ENCODE results near the gene NEK5. TPM values are rescaled to one million over a fixed set of nuclear protein-coding genes. Genes with fewer than 3 reads are reported as not detected.
A peak's percentile ranks its signal among the peaks of the same experiment; 100 is the strongest.

Gene NEK5
- total and polyA plus RNA-seq, 2 experiments from 2014 or later, result 1.2 to 1.3 TPM

DNA sequence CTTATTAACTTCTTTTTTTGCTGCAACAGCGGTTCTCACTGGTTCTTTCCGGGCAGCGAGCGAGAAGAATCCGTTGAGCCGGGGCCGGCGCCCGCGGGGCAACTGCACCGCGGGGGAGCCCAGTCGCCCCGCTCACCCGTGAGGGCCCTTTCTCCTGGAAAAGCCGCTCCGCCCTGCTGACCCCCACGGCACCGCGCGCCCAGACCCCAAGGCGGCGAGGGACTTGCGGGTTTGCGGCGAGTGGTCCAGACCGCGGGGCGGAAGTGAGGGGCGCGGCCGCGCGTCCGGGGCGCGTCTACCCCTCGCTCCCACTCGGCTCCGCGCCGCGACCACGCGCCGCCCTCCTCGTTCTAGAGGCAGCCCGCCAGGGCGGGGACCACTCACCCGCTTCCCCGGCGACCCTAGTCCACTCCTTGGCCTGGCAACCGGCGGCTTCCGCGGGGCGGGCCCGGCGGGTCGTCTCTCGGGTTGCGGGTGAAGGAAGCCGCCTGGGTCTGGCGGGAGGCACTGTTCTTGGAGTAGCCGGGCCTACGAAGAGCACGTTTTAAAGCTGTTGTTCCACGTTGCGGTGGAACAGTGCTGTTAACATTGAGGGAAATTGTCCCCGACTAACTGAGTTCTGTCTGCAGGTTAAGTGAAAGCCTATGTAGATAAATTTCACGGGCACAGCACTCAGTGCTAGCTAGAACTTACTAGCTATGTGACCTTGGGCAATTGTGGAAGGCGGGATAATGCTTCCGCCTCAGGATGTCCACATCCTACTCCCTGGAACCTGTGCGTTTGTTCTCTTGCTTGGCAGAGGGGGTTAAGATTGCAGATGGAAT lies 30.5 kb upstream of the NEK5 start, which contains the start of gene NEK3:
NEK3 (minus strand) TSS at position 439 of the 824 bp plus-strand sequence. CDS start 3,406 bp downstream, outside the sequence.
- peak within 1 kb of the TSS; percentile 66 for H3K4me3 ChIP-seq
- H3K27me3 ChIP-seq, result no peaks in the 10 kb centered on the region
- peak; percentile 84 for DNase-seq (ENCODE audit: low spot score)
- 5% methylated on average over 58 of the region's 74 CpGs for WGBS (ENCODE audit: low lambda C conversion rate, missing lambda C conversion rate)
- no peaks in the 10 kb centered on the region for H3K9me2 ChIP-seq (replicated peaks; ENCODE audit: insufficient read depth)
- TF ChIP-seq EZH2phosphoT487 (IDR thresholded peaks at IDR 0.05; ENCODE audit: low read depth, severe bottlenecking, unreplicated experiment), result no peak
- no peak for TF ChIP-seq EZH2 (IDR thresholded peaks at IDR 0.05; ENCODE audit: borderline replicate concordance)
- TF ChIP-seq, protein P1, sequence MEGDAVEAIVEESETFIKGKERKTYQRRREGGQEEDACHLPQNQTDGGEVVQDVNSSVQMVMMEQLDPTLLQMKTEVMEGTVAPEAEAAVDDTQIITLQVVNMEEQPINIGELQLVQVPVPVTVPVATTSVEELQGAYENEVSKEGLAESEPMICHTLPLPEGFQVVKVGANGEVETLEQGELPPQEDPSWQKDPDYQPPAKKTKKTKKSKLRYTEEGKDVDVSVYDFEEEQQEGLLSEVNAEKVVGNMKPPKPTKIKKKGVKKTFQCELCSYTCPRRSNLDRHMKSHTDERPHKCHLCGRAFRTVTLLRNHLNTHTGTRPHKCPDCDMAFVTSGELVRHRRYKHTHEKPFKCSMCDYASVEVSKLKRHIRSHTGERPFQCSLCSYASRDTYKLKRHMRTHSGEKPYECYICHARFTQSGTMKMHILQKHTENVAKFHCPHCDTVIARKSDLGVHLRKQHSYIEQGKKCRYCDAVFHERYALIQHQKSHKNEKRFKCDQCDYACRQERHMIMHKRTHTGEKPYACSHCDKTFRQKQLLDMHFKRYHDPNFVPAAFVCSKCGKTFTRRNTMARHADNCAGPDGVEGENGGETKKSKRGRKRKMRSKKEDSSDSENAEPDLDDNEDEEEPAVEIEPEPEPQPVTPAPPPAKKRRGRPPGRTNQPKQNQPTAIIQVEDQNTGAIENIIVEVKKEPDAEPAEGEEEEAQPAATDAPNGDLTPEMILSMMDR (IDR thresholded peaks at IDR 0.05; ENCODE audit: poor library complexity), result no peak
- peak within 1 kb of the TSS; percentile 74 for H3K4me2 ChIP-seq
- H4K20me1 ChIP-seq (ENCODE audit: insufficient read depth, poor library complexity, severe bottlenecking), result no peaks in the 10 kb centered on the region
- peaks cover 16% of the 10 kb centered on the region for H3K4me1 ChIP-seq (ENCODE audit: insufficient read depth)
- no peaks in the 10 kb centered on the region for H3K9me3 ChIP-seq (ENCODE audit: low read depth)
- peak within 1 kb of the TSS; percentile 90 for H3K27ac ChIP-seq
- peak within 1 kb of the TSS; percentile 76 for H2AFZ ChIP-seq
- H3K36me3 ChIP-seq (replicated peaks; ENCODE audit: insufficient read depth, low read depth), result no peaks in the 10 kb centered on the region
- H3K79me2 ChIP-seq, result peaks cover 6% of the 10 kb centered on the region

DNA sequence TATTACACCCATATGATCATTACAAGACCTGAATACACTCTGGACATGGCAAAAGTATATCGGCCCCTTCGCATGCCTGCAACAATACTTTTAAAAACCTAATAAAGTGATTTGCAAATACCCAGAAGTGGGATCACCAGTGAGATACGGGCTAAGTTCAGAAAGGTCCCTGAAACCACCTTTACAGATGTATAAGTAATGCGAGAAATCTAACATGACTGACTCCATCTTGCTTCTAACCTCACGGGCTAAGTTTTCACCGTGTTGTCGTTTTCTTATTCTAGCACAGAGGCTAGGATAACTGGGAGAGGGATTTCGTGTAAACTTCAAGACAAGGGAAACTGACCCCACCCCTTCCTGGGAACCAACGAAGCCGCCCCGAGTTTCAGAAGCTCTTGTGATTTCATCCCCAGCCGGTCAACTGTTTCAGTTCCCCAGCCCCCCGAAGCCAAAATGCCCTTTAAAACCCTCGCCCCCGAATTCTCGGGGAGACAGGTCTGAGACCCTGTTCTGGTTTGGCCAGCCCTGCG lies 29.8 kb upstream of the NEK5 start:
- Histone ChIP-seq H3K4me1 (ENCODE audit: insufficient read depth) (peaks cover 16% of the 10 kb centered on the region), H3K79me2 (peaks cover 6% of the 10 kb centered on the region), H3K4me2 (peak overlapping the region; percentile 74), H3K36me3 (replicated peaks; ENCODE audit: insufficient read depth, low read depth) (no peaks in the 10 kb centered on the region), H4K20me1 (ENCODE audit: insufficient read depth, poor library complexity, severe bottlenecking) (no peaks in the 10 kb centered on the region), H3K27ac (peak overlapping the region; percentile 90), H3K27me3 (no peaks in the 10 kb centered on the region), H3K9me3 (ENCODE audit: low read depth) (no peaks in the 10 kb centered on the region), H3K4me3 (peak overlapping the region; percentile 66), H3K9me2 (replicated peaks; ENCODE audit: insufficient read depth) (no peaks in the 10 kb centered on the region), H2AFZ (peak overlapping the region; percentile 76)
- peak; percentile 58 for DNase-seq (ENCODE audit: low spot score)
- WGBS (ENCODE audit: low lambda C conversion rate, missing lambda C conversion rate), result 14% methylated on average over 17 of the region's 17 CpGs
- TF ChIP-seq EZH2phosphoT487 (IDR thresholded peaks at IDR 0.05; ENCODE audit: low read depth, severe bottlenecking, unreplicated experiment), result no peak
- TF ChIP-seq, protein P1 (IDR thresholded peaks at IDR 0.05; ENCODE audit: poor library complexity), result no peak
- no peak for TF ChIP-seq EZH2 (IDR thresholded peaks at IDR 0.05; ENCODE audit: borderline replicate concordance)

DNA sequence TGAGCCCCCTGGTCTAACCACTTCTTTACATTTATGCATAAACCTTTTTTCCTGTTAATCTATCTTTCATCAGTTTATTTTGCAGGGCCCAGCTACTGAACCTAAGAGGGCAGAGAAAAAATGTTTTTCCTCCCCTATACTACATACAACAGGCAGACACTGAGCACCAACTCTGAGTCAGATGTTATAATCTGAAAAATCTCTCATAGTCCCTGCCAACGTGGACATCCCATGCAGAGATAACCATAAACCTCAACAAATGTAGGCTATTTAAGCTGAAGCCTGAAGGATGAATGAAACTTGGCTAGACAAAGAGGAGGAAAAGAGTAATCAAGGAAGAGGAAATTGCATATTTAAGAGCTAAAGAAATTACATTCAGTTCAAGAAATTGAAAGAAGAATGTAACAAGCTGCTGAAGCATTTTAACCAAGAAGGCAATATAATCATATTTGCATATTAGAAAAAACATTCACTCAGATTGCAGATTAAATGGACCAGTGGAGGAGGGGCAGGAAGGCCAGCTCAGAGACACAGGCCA lies 27.9 kb upstream of the NEK5 start:
- H3K79me2 ChIP-seq, result peaks cover 6% of the 10 kb centered on the region
- no peak overlapping the region for H2AFZ ChIP-seq
- TF ChIP-seq EZH2 (IDR thresholded peaks at IDR 0.05; ENCODE audit: borderline replicate concordance) (no peak), EZH2phosphoT487 (IDR thresholded peaks at IDR 0.05; ENCODE audit: low read depth, severe bottlenecking, unreplicated experiment) (no peak)
- TF ChIP-seq, protein P1 (IDR thresholded peaks at IDR 0.05; ENCODE audit: poor library complexity), result no peak
- H3K9me3 ChIP-seq (ENCODE audit: low read depth), result no peaks in the 10 kb centered on the region
- no peaks in the 10 kb centered on the region for H4K20me1 ChIP-seq (ENCODE audit: insufficient read depth, poor library complexity, severe bottlenecking)
- no peak overlapping the region for H3K4me2 ChIP-seq
- WGBS (ENCODE audit: low lambda C conversion rate, missing lambda C conversion rate), result 28% methylated on average over 1 of the region's 1 CpG
- H3K9me2 ChIP-seq (replicated peaks; ENCODE audit: insufficient read depth), result no peaks in the 10 kb centered on the region
- H3K27ac ChIP-seq, result no peak overlapping the region
- no peaks in the 10 kb centered on the region for H3K27me3 ChIP-seq
- no peaks in the 10 kb centered on the region for H3K36me3 ChIP-seq (replicated peaks; ENCODE audit: insufficient read depth, low read depth)
- no peak for DNase-seq (ENCODE audit: low spot score)
- H3K4me1 ChIP-seq (ENCODE audit: insufficient read depth), result peaks cover 15% of the 10 kb centered on the region
- no peak overlapping the region for H3K4me3 ChIP-seq

All from hepatocyte (in vitro differentiated cells).